ENCODE data around the gene TNIP1. TPM values are rescaled to one million over a fixed set of nuclear protein-coding genes. Genes with fewer than 3 reads are reported as not detected.

TNIP1 gene
- total and polyA plus RNA-seq, 5 donors from 2014 or later = 46.9 to 259 (median 61.4) TPM

GRCh38 chr5:151053796-151054462 lies 26.9 kb downstream of the TNIP1 start:
- peaks cover 52% of the 10 kb centered on the region for H3K36me3 Mint-ChIP-seq
- DNase-seq = no peak
- Histone ChIP-seq H3K4me1 (ENCODE audit: control insufficient read depth, insufficient read depth, low read length, poor library complexity, severe bottlenecking) (no peaks in the 10 kb centered on the region), H3K4me3 (ENCODE audit: low read depth, low read length) (no peak overlapping the region), H3K27ac (ENCODE audit: insufficient read depth, low read length, poor library complexity, severe bottlenecking) (no peak overlapping the region), H3K36me3 (ENCODE audit: control insufficient read depth, insufficient read depth, low read length) (peaks cover 88% of the 10 kb centered on the region), H3K27me3 (ENCODE audit: control insufficient read depth, insufficient read depth, low read length) (no peaks in the 10 kb centered on the region), H3K9me3 (ENCODE audit: control insufficient read depth in 2 of 2, low read length in 2 of 2) (no peaks in the 10 kb centered on the region)
- H3K27ac Mint-ChIP-seq = peak overlapping the region in 1 of 3 donors; percentile 47
- no peak for ATAC-seq (ENCODE audit: low read depth in 2 of 2)
- no peaks in the 10 kb centered on the region for H3K27me3 Mint-ChIP-seq
- H3K4me1 Mint-ChIP-seq = peaks cover 0 to 28% (median 10%) of the 10 kb centered on the region in 4 donors
- H3K9me3 Mint-ChIP-seq = no peaks in the 10 kb centered on the region
- no peak overlapping the region for H3K4me3 Mint-ChIP-seq

DNA sequence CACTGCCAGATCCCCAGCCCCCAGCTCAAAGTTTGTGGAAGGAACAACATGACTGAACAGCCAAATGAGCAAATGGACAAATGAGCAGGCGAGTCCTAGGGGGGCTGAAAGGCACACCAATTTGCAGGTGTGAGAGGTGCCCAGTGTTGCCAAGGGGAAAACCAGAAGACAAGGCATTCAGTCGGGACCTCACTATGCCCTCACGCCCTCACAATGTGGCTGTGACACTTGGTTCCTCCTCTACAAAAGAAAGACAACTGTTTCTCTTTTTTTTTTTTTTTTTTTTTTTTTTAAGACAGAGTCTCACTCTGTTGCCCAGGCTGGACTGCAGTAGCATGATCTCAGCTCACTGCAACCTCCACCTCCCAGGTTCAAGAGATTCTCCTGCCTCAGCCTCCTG lies 28.0 kb downstream of the TNIP1 start:
- Histone ChIP-seq H3K27ac (ENCODE audit: insufficient read depth, low read length, poor library complexity, severe bottlenecking) (no peak overlapping the region), H3K4me3 (ENCODE audit: low read depth, low read length) (no peak overlapping the region), H3K4me1 (ENCODE audit: control insufficient read depth, insufficient read depth, low read length, poor library complexity, severe bottlenecking) (no peaks in the 10 kb centered on the region), H3K9me3 (ENCODE audit: control insufficient read depth in 2 of 2, low read length in 2 of 2) (no peaks in the 10 kb centered on the region), H3K36me3 (ENCODE audit: control insufficient read depth, insufficient read depth, low read length) (peaks cover 90% of the 10 kb centered on the region), H3K27me3 (ENCODE audit: control insufficient read depth, insufficient read depth, low read length) (no peaks in the 10 kb centered on the region)
- H3K4me1 Mint-ChIP-seq = peaks cover 0 to 29% (median 10%) of the 10 kb centered on the region in 4 donors
- H3K36me3 Mint-ChIP-seq = peaks cover 58% of the 10 kb centered on the region
- no peak overlapping the region for H3K4me3 Mint-ChIP-seq
- DNase-seq = no peak
- H3K27ac Mint-ChIP-seq = peak overlapping the region in 2 of 3 donors; percentile 47 to 67
- no peak for ATAC-seq (ENCODE audit: low read depth in 2 of 2)
- no peaks in the 10 kb centered on the region for H3K27me3 Mint-ChIP-seq
- H3K9me3 Mint-ChIP-seq = no peaks in the 10 kb centered on the region

GRCh38 chr5:151051931-151052608 lies 28.8 kb downstream of the TNIP1 start:
- peaks cover 64% of the 10 kb centered on the region for H3K36me3 Mint-ChIP-seq
- no peaks in the 10 kb centered on the region for H3K27me3 Mint-ChIP-seq
- H3K27ac Mint-ChIP-seq = peak overlapping the region; percentile 72 to 78 (median 74)
- no peaks in the 10 kb centered on the region for H3K9me3 ChIP-seq (ENCODE audit: control insufficient read depth in 2 of 2, low read length in 2 of 2)
- ATAC-seq (ENCODE audit: low read depth in 2 of 2) (no peak), DNase-seq (no peak)
- H3K4me1 ChIP-seq (ENCODE audit: control insufficient read depth, insufficient read depth, low read length, poor library complexity, severe bottlenecking) = no peaks in the 10 kb centered on the region
- H3K27ac ChIP-seq (ENCODE audit: insufficient read depth, low read length, poor library complexity, severe bottlenecking) = no peak overlapping the region
- H3K4me1 Mint-ChIP-seq = peaks cover 0 to 33% (median 13%) of the 10 kb centered on the region in 4 donors
- H3K27me3 ChIP-seq (ENCODE audit: control insufficient read depth, insufficient read depth, low read length) = no peaks in the 10 kb centered on the region
- no peak overlapping the region for H3K4me3 ChIP-seq (ENCODE audit: low read depth, low read length)
- no peaks in the 10 kb centered on the region for H3K9me3 Mint-ChIP-seq
- no peak overlapping the region for H3K4me3 Mint-ChIP-seq
- peaks cover 94% of the 10 kb centered on the region for H3K36me3 ChIP-seq (ENCODE audit: control insufficient read depth, insufficient read depth, low read length)

DNA sequence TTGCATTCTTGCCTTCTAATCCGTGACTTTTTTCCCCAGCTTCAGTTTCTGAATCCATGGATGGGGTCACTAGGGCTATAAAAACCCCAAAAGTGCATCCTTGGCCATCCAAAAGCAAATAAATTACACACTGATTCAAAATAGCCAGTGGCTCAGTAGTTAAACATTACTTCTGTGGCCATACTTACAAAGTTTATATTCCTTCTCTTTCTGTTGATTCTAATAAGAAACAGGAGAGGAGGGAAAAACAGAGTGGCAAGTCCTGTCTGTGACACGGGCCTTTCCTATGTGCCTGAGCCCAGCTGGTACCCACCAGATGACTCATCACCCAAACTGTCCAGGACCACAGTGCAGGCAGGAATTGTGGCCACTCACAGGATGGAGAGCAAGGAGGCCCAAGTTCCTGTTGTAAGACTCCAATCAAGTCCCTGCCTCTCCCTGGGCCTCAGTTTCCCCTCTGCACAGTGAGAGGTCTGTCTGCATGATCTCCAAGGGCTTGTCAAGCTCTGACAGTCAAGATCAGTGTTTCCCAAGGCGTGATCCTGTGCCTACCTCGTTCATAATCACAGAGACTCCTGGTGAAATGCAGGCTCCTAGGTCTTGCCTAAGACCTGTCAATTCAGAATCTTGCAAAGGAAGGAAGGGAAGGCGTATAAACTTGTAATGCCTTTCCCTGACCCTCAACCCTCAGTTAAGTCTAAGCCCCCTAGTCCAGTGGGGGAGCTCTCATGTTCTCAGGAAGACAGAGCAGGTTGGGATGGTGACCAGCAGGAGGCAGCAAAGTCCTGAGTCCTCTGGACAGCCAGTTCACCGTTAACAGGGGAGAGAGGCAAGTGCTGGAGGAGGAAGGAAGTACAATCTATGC lies 29.5 kb downstream of the TNIP1 start:
- no peaks in the 10 kb centered on the region for H3K27me3 Mint-ChIP-seq
- Histone ChIP-seq H3K27ac (ENCODE audit: insufficient read depth, low read length, poor library complexity, severe bottlenecking) (no peak overlapping the region), H3K4me1 (ENCODE audit: control insufficient read depth, insufficient read depth, low read length, poor library complexity, severe bottlenecking) (no peaks in the 10 kb centered on the region), H3K27me3 (ENCODE audit: control insufficient read depth, insufficient read depth, low read length) (no peaks in the 10 kb centered on the region), H3K9me3 (ENCODE audit: control insufficient read depth in 2 of 2, low read length in 2 of 2) (no peaks in the 10 kb centered on the region), H3K36me3 (ENCODE audit: control insufficient read depth, insufficient read depth, low read length) (peaks cover 94% of the 10 kb centered on the region), H3K4me3 (ENCODE audit: low read depth, low read length) (no peak overlapping the region)
- peak; percentile 48 to 80 (median 67) for DNase-seq
- peak overlapping the region; percentile 72 to 78 (median 74) for H3K27ac Mint-ChIP-seq
- peak; percentile 77 to 80 for ATAC-seq (ENCODE audit: low read depth in 2 of 2)
- H3K4me1 Mint-ChIP-seq = peaks cover 0 to 31% (median 15%) of the 10 kb centered on the region in 4 donors
- no peak overlapping the region for H3K4me3 Mint-ChIP-seq
- peaks cover 58% of the 10 kb centered on the region for H3K36me3 Mint-ChIP-seq
- no peaks in the 10 kb centered on the region for H3K9me3 Mint-ChIP-seq

DNA sequence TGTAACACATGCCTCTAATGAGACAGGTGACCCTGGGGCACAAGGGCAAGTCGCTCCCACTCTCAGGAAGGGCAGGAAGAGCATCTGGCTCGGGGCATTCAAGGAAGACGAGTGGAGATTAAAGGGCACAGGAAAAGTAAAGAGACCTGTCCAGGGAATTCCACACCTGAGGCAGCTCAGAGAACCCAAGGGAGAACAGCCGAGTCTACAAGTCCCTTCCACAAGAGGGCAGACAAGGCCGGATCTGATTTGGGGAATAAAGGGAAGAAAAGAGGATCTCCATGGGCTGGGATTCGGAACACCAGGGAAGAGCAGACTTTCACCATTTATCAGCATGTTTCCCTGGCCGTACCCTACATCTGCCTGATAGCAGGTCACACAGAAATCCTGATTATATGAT lies 32.3 kb downstream of the TNIP1 start:
- Histone ChIP-seq H3K4me1 (ENCODE audit: control insufficient read depth, insufficient read depth, low read length, poor library complexity, severe bottlenecking) (no peaks in the 10 kb centered on the region), H3K4me3 (ENCODE audit: low read depth, low read length) (no peak overlapping the region), H3K27ac (ENCODE audit: insufficient read depth, low read length, poor library complexity, severe bottlenecking) (no peak overlapping the region), H3K27me3 (ENCODE audit: control insufficient read depth, insufficient read depth, low read length) (no peaks in the 10 kb centered on the region), H3K9me3 (ENCODE audit: control insufficient read depth in 2 of 2, low read length in 2 of 2) (no peaks in the 10 kb centered on the region), H3K36me3 (ENCODE audit: control insufficient read depth, insufficient read depth, low read length) (peaks cover 93% of the 10 kb centered on the region)
- Mint-ChIP-seq H3K36me3 (peaks cover 55% of the 10 kb centered on the region), H3K4me1 (peaks cover 5 to 27% (median 14%) of the 10 kb centered on the region in 4 donors), H3K27me3 (no peaks in the 10 kb centered on the region), H3K4me3 (no peak overlapping the region), H3K9me3 (no peaks in the 10 kb centered on the region), H3K27ac (peak overlapping the region in 1 of 3 donors; percentile 39)
- DNase-seq = no peak
- no peak for ATAC-seq (ENCODE audit: low read depth in 2 of 2)

- Mint-ChIP-seq H3K4me3 (no peak overlapping the region), H3K27me3 (no peaks in the 10 kb centered on the region), H3K27ac (no peak overlapping the region), H3K36me3 (peaks cover 55% of the 10 kb centered on the region), H3K4me1 (peaks cover 5 to 23% (median 12%) of the 10 kb centered on the region in 4 donors), H3K9me3 (no peaks in the 10 kb centered on the region)
- DNase-seq (peak in 2 of 3 donors; percentile 27 to 36), ATAC-seq (ENCODE audit: low read depth in 2 of 2) (peak; percentile 48 to 71)
- no peaks in the 10 kb centered on the region for H3K9me3 ChIP-seq (ENCODE audit: control insufficient read depth in 2 of 2, low read length in 2 of 2)
- H3K27me3 ChIP-seq (ENCODE audit: control insufficient read depth, insufficient read depth, low read length) = no peaks in the 10 kb centered on the region
- no peak overlapping the region for H3K27ac ChIP-seq (ENCODE audit: insufficient read depth, low read length, poor library complexity, severe bottlenecking)
- H3K36me3 ChIP-seq (ENCODE audit: control insufficient read depth, insufficient read depth, low read length) = peaks cover 95% of the 10 kb centered on the region
- H3K4me1 ChIP-seq (ENCODE audit: control insufficient read depth, insufficient read depth, low read length, poor library complexity, severe bottlenecking) = no peaks in the 10 kb centered on the region
- no peak overlapping the region for H3K4me3 ChIP-seq (ENCODE audit: low read depth, low read length)
Measured at GRCh38 chr5:151047814-151048425, 32.9 kb downstream of the TNIP1 start.

- Mint-ChIP-seq H3K4me3 (no peak overlapping the region), H3K4me1 (peaks cover 4 to 6% (median 5%) of the 10 kb centered on the region in 4 donors), H3K27me3 (no peaks in the 10 kb centered on the region), H3K9me3 (no peaks in the 10 kb centered on the region), H3K36me3 (peaks cover 50% of the 10 kb centered on the region), H3K27ac (no peak overlapping the region)
- ATAC-seq (ENCODE audit: low read depth in 2 of 2) = no peak
- no peaks in the 10 kb centered on the region for H3K27me3 ChIP-seq (ENCODE audit: control insufficient read depth, insufficient read depth, low read length)
- H3K9me3 ChIP-seq (ENCODE audit: control insufficient read depth in 2 of 2, low read length in 2 of 2) = no peaks in the 10 kb centered on the region
- no peaks in the 10 kb centered on the region for H3K4me1 ChIP-seq (ENCODE audit: control insufficient read depth, insufficient read depth, low read length, poor library complexity, severe bottlenecking)
- no peak for DNase-seq
- H3K4me3 ChIP-seq (ENCODE audit: low read depth, low read length) = no peak overlapping the region
- peaks cover 99% of the 10 kb centered on the region for H3K36me3 ChIP-seq (ENCODE audit: control insufficient read depth, insufficient read depth, low read length)
- H3K27ac ChIP-seq (ENCODE audit: insufficient read depth, low read length, poor library complexity, severe bottlenecking) = no peak overlapping the region
Measured at GRCh38 chr5:151042453-151043093, 38.3 kb downstream of the TNIP1 start.

Measured in CD4-positive, CD25-positive, alpha-beta regulatory T cell (primary cell).